ENCODE data around the gene ITGAE.

- TF ChIP-seq CTCF (IDR thresholded peaks at IDR 0.05) (no peak), POLR2A (IDR thresholded peaks at IDR 0.05) (no peak)
Observed at GRCh38 chr17:3765981-3766380, 35.0 kb downstream of the ITGAE start.
